ENCODE measurements around the gene ACTN4.
A peak's percentile ranks its signal among the peaks of the same experiment; 100 is the strongest.

ACTN4 gene

GRCh38 chr19:38638461-38638860, 9.0 kb upstream of the ACTN4 start:
- no peak for DNase-seq

GRCh38 chr19:38639679-38640078, 7.8 kb upstream of the ACTN4 start:
- DNase-seq, result no peak

GRCh38 chr19:38640368-38640767, 7.1 kb upstream of the ACTN4 start:
- no peak for DNase-seq

DNA sequence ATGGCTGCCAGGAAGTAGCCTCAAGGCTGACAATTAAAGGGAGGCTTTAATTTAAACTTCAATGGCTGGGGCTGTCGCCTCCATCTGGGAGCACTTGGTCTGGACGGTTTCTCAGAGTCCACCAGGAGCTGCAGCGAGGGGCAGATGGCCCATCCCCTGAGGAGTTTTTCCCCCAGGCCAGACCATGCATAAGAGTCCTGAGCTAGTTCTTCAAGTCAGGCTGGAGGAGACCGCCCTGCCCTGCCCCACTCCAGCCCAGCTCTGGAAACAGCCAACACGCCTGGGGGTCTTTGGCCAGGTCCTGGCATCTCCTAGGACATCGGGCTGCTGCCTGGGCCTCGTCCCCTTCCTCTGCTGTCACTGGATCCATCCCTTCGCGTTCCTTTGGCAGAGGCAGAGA, 5.3 kb upstream of the ACTN4 start:
- DNase-seq, result no peak

- no peak for DNase-seq
Observed at GRCh38 chr19:38644719-38645118, 2.7 kb upstream of the ACTN4 start.

DNA sequence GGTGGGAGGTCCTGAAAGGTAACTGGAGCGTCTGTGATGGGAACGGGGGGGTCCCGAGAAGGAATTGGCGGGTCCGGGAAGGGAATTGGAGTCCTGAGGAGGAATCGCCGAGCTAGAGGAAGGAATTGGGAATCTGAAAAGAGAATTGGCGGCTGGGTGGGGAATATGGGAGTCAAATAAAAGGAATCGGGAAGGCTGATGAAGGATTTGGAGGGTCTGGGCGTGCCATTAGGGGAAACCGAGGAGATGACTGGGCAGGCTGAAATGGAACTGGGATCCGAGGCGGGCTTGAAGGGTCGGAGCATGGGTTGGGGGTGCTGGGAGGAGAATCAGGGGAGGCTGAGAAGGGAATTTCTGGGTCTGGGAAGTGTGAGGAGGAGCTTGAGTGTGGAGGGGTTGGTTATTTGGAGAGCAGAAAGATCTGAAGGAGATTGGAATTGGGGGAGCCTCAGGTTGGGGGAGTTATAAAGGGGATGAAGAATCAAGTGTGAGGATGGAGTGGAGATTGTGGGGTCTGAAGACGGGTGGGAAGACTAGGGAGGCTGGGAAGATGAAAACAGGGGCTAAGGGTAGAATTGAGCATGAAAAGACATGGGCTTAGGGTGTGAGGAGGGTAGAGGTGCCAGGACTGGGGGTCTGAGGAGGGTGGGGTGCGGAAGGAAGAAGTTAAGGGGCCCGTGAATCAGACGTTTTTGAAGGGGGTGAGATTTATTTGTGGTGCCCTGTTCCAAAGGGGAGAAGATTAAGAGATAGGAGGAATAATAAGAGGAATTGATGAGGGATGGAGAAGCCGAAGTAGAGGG, 718 bp downstream of the ACTN4 start:
- DNase-seq, result no peak

DNA sequence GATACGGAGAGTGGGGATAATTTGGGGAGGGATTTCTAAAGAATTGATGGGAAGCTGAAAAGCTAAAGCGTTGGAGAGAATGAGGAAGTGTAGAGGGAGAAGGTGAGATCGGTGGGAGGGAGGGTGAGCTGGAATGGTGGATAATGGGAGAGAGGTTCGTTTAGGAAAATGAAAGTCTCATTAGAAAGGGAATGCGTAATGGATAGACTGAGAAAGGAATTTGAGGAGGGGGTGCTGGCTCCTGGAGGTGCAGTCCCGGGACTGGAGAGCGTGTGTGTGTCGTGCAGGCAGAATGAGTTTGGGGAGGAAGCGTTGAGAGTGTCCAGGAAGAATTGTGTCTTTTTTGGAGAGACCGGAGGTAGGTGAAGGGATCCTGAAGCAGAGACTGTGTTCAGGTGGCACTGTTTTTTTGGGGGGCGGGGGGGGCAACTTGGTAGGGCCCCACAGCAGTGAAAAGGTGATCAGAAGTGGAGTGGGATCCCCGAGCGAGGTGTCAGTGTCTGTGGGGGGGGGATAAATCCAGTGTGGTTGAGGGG, 1.4 kb downstream of the ACTN4 start:
- DNase-seq, result no peak

- DNase-seq, result peak; percentile 78
Observed at GRCh38 chr19:38649305-38650171, 2.1 kb downstream of the ACTN4 start.

- no peak for DNase-seq
Observed at GRCh38 chr19:38650172-38650775, 2.8 kb downstream of the ACTN4 start.

DNA sequence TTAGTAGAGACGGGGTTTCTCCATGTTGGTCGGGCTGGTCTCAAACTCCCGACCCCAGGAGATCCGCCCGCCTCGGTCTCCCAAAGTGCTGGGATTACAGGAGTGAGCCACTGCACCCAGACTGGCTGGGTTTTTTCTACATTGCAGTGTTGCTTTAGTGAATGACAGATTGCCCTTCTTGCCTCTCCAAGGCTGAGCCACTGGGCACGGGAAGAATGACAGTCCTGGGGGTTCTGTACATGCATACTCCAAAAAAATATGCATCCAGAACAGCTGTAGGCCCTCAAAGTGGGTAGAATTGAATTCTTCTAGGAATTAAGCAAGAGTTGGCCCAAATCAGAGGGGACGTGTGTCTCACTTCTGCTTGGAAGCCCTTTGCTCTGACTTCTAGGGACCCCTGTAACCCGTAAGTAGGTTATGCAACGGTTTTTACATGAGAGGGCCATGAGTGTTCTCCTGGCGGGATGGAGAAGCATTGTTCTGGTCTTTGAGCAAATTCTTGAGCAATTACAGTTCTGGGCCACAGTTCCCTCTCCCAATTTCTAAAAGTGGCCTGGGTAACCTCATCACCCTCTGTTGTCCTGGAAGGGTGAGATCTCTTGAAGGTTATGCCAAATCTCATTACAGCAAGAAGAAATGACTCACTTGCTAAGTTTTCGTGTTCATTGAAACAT, 3.6 kb downstream of the ACTN4 start:
- peak; percentile 74 for DNase-seq

GRCh38 chr19:38653028-38653571, 5.7 kb downstream of the ACTN4 start:
- no peak for DNase-seq

- no peak for DNase-seq
Observed at GRCh38 chr19:38654628-38655055, 7.2 kb downstream of the ACTN4 start.

GRCh38 chr19:38655148-38655824, 7.8 kb downstream of the ACTN4 start:
- DNase-seq, result no peak

DNA sequence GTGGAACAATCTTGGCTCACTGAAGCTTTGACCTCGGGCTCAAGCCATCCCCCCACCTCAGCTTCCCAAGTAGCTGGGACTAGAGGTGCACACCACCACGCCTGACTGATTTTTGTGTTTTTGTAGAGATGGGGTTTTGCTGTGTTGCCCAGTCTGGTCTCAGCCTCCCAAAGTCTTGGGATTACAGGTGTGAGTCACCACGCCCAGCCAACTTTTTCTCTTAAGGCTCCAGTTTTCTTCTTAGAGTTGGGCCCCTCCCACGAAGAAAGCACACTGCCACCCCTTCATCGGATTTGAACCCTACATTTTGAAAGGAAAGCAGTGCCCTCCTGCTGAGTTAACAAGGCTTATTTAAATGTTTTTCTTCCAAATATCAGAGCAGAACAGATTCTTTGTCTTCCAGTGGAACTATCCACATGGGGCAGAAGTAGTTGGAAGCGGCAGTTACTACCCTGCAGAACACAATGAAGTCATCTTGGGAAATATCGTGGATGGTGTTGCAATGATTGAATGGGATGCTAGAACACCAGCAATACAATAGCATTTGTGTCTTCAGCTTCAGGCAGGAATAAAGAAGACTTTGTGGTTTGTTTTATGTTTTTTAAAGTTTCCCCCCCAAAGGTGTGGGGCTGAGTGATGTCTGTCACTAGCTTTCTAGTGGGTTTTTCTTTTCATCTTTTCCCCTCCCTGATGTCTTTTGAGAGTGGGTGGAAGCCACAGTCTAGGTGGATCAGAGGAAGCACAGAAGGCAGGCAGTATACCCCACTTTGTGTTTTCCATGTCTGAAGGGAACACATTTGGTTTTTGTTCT, 8.9 kb downstream of the ACTN4 start:
- no peak for DNase-seq

DNA sequence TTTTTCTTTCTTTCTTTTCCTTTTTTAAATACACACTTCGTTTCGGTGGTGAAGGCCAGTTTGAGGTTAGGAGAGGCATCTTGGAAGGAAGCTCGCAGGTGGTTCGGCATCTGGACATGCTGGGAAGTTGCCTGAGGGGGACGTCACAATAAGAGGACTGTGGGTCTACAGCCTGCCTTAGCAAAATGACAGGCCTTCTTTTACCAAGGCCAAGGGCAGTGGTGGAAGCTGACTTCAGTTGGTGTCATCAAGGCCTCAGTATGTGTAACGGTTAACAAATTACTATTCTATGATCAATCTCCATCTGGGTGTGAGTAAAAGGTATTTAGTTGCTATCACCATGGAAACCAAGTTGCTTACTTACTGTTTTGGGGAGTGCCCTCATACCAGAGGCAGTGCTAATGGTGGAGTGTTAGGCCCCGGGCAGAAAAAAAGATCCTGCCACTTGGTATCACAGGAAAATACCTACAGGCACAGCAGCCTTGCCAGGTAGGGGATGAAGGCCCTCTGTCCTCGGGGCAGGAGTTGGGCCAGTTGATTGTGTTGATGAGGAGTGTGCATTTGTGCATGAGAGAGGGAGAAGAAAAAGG, 10.3 kb downstream of the ACTN4 start:
- DNase-seq, result no peak

GRCh38 chr19:38658462-38659306, 11.2 kb downstream of the ACTN4 start:
- DNase-seq, result no peak

GRCh38 chr19:38660724-38661123, 13.3 kb downstream of the ACTN4 start:
- no peak for DNase-seq

- no peak for DNase-seq
Observed at GRCh38 chr19:38661136-38661535, 13.7 kb downstream of the ACTN4 start.

DNA sequence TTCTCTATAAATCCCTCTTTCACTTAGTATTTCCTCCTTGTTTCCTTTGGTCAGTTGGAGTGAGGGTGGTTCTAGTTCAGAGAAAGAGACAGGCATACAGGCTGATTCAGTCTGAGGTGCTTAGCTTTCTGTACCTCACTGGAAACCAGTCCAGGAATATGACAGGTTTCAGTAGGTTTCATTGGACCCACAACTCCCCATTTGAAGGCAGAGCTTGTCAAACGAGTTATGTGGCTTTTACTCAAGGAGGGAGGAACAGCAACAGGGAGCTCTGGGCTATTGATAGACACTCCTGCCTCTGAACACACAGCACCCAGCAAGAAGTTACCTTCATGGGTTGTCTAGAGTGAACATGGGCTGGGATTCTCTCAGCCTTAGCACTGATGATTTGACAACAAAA, 14.5 kb downstream of the ACTN4 start:
- no peak for DNase-seq

Data from 8988T (cell line).